Islet of Langerhans (tissue), 1 donor: ENCODE data around the gene ANKRD36C.
"Not testable (repeated sequence)": the region's sequence is repeated elsewhere in the genome, so short reads cannot be mapped to it uniquely, and the experiment has no call there.

Experiments used
- FAIRE-seq: peaks from one replicate; lab custom pipeline; 2011; peaks lifted over from hg19 to GRCh38; lab: Jason Lieb, UNC

The ANKRD36C gene

DNA sequence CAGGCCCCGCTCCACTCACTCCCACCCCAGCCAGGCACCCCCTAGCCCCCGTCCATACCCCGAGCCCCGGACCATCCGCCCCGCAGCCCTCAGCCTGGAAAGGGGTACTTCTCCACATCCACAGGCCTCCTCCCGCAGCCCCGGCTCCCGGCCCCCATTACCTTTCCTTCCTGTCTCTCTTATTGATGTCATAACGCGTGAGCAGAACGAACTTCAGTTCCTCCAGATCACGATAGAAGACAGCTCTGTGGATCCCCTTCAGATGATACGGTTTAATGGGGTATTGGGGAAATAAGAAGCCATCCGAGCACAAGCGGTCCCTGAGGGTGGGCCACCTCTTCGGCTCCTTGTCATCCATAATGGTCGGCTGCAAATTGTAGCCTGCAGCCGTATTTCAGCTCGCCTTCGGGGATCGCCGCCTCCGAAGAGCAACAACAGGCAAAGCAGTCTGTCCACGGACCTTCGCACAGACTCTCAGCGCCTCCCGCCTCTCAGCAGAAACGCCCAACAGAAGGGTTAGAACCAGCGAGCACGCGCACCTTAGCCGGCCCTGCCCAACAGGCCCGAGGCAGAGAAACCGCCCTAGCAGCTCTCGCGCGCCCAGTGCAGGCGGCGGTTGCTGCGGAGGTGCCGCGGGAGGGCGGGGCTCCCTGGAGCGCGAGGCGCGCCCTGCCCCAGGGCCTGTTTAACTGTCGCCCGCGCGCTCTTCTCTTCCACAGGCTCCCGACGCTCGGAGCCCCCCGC lies at the start of gene ANKRD36C:
Gene ANKRD36C (minus strand): TSS at position 474 of the 744 bp plus-strand sequence. CDS start 116 bp downstream, at position 358.
- FAIRE-seq: not testable (repeated sequence)

DNA sequence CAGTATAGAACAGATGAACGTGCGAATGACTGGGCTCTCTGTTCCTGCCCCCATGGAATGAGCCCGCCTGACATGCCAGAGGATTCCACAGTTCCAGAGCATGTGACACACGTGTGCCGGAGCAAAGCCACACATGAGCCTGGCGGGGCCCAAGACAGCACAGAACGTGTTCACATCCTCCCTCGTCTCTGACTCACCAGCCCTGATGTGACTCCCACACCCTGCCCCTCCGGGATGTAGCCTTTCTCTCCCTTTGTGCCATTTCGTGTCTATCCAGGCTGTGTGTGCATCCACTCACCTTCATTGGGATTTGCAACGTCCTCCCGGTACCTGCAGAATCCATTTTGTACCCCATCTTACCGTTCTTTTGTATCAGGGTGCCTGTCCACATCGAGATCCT lies 43.9 kb upstream of the ANKRD36C start:
- not testable (repeated sequence) for FAIRE-seq

DNA sequence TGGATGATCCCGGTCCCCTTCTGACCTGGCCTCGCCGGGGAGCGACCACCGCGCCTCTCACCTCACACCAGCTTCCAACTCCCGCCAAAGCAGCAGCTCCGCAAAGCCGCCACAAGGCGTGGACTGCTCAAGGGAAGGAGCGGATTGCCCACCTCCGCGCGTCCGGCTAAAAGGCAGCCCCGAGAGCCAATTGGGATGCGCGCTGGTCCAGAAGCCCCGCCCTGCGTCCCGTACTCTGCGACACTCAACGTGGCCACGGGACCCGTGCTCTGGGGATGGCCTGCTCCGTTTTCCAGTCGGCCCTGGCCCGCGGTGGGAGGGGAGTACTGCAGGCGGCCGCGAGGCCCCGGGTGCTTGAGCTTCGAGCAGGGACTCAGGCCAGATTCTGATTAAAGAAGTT lies 43.2 kb upstream of the ANKRD36C start, which contains the start of gene GPAT2:
Gene GPAT2 (minus strand): TSS at position 125 of the 400 bp plus-strand sequence. CDS start 2,557 bp downstream, outside the sequence.
- not testable (repeated sequence) for FAIRE-seq

DNA sequence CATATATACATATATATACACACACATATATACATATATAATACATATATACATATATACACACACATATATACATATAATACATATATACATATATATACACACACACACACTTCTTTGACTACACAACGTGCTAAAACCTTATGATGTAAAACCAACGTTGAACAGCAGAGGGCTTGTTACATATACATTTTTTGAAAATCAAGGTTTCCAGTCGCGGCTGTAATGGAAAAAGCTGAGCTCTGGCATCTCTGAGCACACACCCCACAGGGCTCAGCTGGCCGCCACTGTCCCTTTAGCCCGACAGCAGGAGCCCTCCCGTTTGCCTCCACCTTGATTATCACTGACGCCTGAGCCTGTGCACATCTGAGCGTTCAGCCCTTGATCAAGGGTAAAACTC lies 42.4 kb upstream of the ANKRD36C start:
- not testable (repeated sequence) for FAIRE-seq

DNA sequence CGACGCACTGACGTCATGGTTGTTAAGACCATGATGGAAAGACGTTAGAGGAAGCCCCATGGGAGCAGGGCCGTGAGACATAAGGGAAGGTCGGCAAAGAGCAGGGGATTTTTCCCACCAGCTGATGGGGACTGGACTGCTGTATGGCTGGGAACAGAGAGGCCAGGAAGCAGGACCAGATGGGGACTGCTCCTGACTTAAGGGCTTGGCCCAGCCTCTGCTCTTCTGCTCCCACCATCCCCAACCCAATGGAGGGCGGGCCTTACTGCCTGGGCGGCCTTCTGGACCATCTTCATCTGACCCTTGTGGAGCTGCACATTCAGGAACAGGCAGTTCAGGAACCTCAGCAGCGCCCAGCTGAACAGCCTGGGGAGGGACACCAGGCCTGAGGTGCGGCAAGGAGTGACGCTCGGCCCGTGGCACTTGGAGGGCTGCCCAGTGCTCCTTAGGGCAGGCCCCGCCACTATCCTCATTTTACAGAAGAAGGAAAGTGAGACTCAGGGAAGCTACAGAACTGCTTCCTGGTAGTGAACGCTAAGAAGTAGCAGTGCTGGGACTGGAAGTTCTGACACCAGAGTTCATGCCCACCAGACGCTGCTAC lies 36.2 kb upstream of the ANKRD36C start:
- FAIRE-seq: not testable (repeated sequence)

DNA sequence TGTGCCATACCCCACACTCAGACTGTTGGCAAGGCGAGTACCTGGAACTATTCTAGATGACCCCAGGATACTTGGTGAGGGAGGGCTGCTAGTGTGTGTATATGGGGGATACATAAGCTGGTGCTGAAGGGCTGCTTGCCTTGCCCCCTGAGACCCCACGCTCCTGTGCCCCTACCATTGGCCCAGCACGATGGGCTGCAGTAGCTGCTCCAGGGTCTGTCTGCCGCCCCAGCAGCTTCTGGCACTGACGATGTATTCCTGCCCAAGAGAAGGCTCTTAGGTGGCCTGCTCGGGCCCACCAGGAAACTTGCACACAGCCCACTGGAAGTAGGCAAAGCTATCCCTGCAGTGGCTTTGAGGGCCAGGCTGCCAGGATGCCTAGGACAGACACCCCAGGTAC lies 34.1 kb upstream of the ANKRD36C start:
- not testable (repeated sequence) for FAIRE-seq

DNA sequence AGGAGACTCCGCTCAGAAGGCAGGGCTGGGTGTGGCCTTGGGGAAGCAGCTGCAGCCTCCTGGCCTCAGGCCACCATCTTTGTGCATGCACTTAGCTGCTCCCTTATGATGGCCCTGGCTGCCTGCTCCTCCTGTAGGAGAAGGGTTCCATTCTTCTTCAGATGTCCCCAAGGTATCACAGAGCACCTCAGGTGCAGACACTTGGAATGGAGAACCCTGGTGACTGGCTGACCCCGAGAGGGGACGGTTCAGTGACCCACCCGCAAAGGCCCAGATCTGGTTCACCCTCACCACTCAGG lies 33.5 kb upstream of the ANKRD36C start:
- no peak for FAIRE-seq

DNA sequence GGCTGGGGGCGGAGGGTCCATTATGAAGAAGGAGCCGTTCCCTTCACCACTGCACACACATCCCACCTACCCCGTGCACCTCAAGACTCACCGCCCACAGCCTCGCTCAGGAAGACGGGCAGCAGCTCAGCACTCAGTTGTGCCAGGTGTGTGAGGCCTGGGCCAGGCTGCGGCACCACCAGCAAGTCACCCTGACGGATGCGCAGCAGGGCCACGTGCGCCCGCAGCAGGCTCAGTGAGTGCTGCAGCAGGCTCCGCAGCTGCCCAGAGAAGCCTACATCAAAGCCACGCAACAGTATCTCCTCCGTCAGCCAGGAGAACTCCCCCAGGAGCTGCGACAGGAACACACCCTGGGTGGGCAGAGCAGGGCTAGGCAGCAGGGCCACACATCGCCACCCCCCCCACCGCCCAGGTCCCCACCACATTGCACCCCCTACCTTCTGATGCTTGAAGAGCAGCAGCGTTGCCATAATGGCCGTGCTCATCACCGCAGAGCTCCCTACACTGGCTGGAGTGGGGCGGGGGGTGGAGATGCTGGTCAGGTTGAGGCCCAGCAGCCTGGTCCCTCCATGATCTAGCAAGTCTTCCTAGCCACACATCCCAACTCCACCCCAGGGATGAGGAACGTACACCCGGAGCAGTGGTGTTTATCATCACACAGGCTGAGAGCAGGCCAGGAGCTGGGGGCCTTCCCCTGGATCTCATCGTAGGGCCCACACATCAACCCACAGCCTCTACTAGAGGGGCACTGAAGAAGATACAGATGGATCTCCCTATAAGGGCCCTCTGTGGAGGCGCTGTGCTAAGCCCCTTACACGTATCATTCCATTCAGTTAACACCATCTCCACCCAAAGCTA lies 32.9 kb upstream of the ANKRD36C start:
- FAIRE-seq: no peak

DNA sequence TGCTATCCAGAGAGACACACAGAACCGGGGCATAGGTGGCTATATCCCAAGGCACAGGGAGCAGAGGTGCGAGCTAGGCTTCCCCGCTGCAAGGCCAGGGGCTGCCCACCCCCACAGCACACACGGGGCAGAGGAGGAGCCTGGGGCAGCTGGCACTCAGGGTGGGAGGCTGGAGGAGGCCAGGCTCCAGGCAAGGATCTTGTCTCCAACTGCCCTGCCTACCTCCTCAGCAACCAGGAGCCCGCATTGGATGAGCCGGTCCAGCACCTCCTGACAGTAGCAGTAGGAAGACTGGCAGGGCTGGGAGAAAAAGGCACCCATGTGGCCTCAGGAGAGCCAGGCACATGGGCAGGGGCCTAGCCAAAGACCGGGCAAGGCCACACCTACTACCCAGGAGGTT lies 32.1 kb upstream of the ANKRD36C start:
- not testable (repeated sequence) for FAIRE-seq

DNA sequence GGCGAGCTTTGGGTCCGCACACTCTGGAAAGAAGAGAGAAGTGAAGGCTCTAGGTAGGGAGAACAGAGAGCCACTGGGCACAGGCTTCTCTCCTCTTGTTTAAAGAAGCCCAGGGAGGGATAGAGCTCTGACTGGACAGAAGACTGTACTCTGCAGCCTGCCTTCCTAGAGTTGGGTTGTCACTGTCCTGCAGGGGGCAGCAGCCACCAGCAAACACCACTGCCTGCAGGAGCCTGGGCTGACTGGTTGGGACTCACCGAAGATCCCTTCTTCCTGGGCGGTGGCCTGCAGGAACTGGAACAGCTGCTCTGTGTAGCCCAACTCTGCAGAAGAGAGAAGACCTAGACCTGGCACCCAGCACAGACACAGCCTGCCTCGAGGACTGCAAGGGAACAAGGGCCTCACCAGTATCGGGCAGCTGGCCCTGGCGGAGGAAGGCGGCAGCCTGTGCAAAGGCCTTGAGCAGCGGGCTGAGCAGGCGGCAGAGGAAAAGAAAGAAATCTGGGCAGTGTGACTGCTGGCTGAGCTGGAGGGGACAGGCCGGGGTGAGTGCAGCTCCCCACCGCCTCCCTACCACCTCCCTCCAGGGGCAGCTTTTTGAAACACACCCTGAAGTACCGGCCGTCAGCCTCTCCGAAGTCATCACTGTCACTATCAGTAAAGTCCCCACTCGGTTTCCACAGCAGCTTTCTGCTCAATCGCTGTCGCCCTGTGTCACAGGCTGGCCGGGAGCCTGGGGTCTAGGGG lies 31.2 kb upstream of the ANKRD36C start:
- FAIRE-seq: not testable (repeated sequence)

DNA sequence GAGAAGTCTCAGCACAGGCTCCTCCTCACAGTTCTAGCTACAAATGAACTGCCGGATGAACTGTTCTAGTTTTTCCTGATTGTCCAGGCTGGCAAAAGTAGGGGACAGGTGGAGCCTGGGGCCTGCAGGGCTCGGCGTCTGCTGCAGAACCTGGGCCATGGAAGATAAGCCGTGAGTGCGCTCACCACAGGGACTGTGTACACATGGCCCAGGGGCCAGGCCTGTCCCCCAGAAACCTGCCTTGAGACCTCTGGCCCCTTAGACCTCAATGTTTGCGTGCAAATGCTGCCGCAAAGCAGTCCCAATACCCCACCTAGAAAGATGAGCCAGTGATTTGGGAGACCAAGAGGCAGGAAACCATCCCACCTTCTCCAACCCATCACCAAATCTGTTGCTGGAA lies 30.5 kb upstream of the ANKRD36C start:
- not testable (repeated sequence) for FAIRE-seq

DNA sequence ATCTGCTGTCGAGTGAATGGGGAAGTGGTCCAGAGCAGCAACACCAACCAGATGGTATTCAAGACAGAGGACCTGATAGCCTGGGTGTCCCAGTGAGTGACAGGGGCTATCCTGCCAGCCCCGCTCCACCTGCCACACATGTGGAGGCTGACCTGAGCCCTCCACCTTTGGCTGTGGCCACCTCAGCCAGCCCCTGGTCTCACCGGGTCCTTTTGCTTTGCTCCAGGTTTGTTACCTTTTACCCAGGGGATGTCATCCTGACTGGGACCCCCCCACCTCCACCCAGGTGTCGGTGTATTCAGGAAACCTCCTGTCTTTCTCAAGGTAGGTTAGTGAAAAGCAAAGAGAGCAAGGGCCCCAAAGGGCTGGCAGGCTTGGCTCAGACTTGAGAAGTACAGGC lies 29.5 kb upstream of the ANKRD36C start:
- FAIRE-seq: not testable (repeated sequence)

DNA sequence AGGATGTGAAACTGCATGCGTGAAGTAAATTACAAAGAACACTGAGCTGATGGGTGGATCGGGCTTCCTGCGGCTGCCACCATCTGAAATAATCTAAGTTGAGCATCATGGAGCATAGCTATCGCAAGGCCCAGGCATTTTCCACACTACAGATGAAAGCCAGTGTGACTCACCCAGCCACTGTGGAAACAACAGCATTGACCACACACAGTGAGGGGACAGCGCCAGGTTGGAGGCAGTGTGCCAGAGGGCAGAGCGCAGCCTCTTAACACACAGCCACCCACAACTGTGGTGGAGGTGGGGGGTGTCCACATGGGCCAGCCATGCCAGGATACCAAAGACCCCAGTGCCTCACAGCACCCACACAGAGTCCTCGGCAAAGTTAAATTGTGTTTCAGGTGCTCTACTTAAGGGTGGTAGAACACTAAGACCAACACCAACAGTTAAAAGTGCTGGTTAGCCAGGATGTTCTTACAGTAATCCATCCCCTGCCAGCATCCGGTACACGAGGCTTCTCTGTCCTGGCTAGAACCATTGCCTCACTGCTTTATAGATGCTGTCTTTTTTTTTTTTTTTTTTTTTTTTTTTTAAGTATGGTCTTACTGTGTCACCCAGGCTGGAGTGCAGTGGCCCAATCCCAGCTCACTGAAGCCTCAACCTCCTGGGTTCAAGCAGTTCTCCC lies 28.4 kb upstream of the ANKRD36C start:
- not testable (repeated sequence) for FAIRE-seq

DNA sequence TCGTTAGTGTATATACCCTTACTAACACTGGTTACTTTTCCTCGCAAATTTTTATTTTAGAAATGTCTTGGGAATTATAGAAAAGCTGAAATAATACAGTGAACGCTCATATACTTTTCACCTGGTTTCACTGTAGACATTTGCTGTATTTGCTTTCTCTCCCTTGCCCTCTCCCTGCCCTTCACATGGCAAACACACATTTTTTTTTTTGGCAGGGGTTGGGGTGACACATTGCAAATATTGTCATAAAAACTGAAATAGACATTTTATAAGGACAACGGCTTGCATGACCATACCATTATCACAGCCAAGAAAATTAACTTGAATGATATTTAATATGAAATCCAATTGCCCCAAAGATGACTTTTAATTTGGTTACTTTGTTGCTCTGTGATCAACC lies 24.7 kb upstream of the ANKRD36C start:
- FAIRE-seq: not testable (repeated sequence)

DNA sequence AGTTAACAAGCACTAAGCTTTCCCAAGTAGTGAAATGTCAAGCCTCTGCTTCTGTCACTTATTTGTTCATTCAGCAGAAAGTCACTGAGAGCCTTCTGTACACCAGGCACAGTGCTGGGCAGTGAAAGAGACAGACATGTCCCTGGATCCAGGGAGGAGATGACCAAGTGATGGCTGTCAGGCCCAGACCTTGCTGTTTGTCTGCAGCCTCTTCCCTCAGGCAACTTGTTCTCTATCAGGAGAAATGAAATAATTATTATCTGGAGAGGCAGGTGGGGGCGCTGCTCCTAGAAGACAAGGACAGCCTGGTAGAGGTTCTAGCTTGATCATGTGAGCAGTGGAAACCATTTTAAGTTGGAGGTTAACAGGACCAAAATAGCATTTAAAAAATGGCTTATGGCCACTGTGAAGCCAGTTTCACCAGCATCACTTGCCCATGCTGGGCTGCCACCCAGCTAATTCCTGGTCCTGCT lies 21.2 kb upstream of the ANKRD36C start:
- not testable (repeated sequence) for FAIRE-seq

DNA sequence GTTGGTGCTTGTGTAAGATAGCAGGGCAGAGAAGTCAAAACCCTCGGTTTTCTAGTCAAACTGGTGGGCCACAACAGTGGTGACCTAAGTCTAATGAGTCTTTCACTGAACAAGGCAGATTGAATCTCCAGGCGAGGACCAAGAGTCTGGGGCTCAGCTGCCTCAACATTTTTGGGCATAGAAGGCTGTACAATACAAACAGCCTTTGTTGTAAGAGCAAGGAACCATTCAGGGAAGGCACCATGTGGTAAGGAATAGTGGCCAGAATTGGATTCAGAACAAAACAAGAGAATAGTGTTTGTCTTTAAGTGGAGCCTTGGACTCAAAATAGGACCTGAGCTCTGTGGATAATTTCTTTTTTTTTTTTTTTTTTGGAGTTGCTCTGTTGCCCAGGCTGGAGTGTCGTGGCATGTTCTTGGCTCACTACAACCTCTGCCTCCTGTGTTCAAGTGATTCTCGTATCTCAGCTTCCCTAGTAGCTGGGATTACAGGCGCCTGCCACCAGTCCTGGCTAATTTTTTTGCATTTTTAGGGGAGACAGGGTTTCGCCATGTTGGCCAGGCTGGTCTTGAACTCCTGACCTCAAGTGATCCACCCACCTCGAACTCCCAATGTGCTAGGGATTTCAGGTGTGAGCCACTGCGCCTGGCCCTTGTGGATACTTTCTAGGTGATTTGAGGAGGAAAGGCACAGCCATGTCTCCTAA lies 20.6 kb upstream of the ANKRD36C start:
- not testable (repeated sequence) for FAIRE-seq

DNA sequence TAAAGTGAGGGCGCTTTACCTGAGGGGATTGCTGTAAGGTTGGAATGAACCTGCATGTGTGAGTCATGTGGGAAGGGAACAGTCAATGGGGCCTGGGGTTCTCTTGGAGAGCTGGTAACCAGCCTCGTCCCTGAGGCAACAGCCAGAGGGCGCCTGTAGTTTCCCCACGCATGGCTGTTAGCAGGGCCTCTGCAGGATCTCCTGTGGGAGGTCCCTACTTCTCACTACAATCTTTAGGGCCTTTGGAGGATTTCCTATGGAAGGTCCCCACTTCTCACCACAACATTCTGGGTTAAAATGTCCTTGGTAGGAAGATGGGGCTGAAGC lies 19.5 kb upstream of the ANKRD36C start:
- FAIRE-seq: not testable (repeated sequence)

DNA sequence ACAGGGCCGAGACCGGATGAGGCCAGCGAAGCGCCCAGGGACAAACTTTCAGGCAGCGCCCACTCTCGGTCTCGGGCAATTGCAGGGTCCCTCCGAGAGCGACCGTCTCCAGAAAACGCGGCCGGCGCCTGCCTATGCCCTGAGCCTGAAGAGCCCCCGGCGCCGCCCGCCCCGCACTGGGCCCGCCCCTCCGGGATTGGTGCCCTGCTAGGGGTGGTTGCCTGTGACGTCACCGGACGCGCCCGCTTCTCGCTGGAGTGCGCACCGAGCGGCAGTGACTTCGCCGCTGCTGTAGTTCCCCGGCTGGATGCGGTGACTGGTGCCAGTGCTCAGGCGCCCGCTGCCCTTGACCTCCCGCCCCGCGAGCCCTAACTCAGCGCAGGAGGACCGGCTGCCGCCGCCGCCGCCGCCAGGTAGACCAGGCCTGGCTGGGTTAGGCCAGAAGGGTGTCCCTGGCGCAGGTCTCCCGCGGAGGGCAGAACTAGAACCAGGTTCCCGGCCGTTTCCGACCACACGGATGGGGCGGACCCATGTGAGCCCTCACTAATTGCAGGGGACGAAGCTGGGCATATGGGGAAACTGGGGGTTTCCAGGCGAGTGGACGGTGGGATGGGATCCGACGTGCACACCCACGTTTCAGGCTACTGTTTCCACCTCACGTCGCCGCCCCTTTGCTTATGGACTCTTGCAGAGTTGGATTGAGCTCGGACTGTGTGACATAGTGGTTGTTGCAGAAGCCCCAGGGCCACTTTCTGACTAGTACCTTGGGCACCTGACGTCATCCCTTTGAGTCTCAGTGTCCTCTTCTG lies 18.9 kb upstream of the ANKRD36C start:
- not testable (repeated sequence) for FAIRE-seq

DNA sequence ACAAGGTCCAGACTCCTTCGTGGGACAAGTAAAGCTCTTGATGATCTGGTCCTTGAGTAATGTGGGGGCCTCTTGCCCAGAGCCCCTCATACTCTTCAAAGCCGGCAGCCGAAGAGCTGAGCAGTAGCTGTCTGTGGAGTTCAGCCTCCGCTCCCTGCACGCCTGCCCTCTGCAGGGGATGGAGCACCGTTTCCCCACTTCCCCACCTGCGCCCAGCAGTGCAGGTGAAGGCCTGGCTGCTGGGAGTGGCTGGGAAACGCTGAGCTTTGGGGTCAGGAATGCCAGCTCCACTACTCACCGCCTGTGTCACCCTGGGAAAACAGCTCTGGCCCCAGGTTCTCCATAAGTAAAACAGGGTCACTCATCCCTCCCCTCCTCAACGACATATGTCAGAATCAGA lies 18.2 kb upstream of the ANKRD36C start:
- FAIRE-seq: not testable (repeated sequence)

DNA sequence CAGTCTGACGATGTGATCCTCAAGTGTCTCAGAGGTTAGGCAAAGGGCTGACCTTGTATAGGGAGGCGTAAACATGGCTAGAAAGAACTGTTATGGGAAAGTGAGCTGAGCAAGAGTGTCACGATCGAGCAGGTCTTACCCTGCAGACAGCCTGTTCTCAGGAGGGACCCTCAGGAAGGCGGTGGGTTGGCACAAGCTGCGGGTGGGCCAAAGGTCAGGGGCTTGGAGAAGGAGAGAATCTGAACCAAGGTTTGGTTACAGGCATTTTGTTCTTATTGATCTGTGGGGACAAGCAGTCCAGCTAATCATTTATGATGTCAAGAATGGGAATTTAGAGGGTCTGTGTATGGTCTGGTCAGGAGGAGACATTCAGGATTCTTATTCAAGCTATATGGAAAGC lies 16.4 kb upstream of the ANKRD36C start:
- not testable (repeated sequence) for FAIRE-seq
